HG03159 (cell line): ENCODE data around the gene ANKRD11.
"Not testable (repeated sequence)": the region's sequence is repeated elsewhere in the genome, so short reads cannot be mapped to it uniquely, and the experiment has no call there.

Source experiments
- ATAC-seq: cut with Tn5 transposase; IDR thresholded peaks from one replicate; pipeline ENCODE4 v1.9.1; 2021; ENCODE audit warnings: mild to moderate bottlenecking, moderate library complexity; ENCODE audit not compliant: unreplicated experiment

Gene ANKRD11

DNA sequence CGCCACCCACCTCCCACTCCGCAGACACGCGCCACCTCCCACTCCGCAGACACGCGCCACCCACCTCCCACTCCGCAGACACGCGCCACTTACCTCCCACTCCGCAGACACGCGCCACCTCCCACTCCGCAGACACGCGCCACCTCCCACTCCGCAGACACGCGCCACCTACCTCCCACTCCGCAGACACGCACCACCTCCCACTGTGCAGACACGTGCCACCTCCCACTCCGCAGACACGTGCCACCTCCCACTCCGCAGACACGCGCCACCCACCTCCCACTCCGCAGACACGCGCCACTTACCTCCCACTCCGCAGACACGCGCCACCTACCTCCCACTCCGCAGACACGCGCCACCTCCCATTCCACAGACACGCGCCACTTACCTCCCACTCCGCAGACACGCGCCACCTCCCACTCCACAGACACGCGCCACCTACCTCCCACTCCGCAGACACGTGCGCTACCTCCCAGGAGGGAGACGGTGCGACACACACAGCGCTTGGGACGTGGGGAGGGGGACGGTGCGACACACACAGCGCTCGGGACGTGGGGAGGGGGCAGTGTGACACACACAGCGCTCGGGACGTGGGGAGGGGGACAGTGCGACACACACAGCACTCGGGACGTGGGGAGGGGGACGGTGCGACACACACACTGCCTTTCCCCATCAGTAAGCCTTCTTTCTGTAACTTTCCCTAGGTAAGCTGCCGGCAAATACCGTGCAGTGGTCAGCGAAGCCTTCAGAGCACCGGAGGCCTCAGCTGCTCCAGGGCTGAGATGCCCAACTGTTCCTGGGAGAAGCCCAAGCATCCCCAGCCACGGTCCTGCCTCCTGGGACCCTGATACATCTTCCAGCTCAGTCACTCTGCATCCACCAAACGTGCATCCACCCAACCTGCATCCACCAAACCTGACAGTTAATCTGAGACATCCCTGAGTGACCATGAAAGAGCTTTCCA lies 183.6 kb downstream of the ANKRD11 start:
- ATAC-seq = not testable (repeated sequence)

DNA sequence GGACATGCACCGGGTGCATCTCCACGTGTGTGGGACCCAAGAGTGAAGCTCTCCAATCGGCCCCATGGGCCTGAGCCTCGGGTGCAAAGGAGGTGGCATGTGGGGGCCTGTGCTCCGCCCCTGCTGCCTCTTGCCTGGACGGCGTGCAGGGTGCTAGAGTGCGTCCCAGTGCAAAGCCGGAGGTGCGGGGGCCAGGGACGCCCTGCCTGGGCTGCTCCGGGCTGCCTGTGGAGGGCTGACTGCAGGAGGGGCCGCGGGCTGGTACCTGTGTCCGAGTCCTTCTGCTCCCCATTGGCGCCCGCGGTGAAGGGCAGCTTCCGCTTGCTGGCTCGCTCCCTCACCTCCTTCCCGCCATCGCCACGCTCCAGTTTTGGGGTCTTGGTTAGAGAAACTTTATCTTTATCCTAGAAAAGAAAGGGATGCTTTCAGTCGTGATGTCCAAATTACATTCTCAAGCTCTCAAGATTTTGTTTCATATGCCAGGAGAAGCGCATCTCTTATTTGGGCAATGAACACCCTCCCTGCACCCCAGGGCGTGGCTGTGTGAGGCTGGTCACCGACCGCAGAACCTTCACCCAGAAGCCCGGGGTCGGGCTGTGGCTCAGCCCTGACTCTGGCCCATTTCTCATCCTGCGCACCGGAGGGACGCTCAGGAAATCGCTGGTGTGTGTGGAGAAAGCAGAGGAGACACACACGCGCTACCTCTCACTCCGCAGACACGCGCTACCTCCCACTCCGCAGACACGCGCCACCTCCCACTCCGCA lies 185.2 kb downstream of the ANKRD11 start:
- no peak for ATAC-seq

DNA sequence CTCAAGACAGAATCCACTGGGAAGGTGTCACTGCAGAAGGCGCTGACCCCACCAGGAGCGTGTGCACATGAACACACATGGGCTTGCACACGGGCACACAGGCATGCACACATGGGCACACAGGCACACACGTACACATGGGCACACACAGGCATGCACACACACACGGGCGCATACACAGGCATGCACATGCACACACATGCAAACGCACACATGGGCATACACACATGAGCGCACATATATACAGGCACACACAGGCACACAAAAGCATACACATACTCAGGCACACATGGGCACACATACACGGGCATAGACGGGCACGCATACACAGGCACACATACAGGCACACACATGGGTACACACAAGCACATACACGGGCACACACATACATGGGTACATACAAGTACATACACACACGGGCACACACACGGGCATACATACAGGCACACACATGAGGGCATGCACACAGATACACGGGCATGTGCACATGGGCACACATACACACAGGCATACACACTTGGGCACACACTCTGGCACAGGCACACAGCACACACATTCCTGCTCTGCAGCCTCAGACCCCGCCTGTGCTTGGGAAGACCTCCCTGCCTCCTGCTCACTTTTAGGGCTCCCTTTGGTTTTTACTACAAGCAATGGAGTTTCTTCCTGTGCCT lies 186.0 kb downstream of the ANKRD11 start:
- no peak for ATAC-seq

DNA sequence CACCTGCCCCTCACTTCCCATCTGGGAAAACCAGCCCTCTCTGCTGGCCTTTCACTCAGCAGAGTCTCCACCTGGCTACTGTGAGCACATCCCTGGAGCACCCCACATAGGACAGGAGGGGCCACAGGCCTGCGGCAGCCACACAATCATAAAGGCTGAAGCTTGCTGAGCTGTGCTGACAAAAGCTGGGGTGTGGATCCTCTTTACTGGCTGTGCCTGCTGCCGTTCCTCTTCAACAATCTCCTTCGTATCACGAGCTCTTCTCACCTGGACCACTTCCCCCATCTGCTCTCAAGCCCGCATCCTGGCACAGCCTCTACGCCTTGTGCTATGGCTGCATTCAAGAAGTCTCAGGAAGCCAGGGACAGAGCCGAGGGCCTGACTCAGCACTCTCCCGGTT lies 186.7 kb downstream of the ANKRD11 start:
- ATAC-seq = no peak

DNA sequence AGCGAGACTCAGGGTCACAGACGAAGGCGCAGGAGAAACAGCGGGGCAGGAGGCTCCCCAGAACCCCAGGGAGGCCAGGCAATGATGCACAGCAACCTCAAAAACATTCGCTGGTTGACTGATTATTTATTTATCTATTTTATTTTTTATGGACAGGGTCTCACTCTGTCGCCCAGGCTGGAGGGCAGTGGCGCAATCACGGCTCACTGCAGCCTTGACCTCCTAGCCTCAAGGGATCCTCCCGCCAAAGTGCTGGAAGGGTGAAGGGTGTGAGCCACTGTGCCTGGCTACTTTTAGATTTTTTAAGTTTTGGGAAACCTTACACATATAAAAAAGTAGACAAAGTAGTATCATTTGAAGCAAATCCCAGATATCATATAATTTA lies 189.4 kb downstream of the ANKRD11 start:
- ATAC-seq = no peak

DNA sequence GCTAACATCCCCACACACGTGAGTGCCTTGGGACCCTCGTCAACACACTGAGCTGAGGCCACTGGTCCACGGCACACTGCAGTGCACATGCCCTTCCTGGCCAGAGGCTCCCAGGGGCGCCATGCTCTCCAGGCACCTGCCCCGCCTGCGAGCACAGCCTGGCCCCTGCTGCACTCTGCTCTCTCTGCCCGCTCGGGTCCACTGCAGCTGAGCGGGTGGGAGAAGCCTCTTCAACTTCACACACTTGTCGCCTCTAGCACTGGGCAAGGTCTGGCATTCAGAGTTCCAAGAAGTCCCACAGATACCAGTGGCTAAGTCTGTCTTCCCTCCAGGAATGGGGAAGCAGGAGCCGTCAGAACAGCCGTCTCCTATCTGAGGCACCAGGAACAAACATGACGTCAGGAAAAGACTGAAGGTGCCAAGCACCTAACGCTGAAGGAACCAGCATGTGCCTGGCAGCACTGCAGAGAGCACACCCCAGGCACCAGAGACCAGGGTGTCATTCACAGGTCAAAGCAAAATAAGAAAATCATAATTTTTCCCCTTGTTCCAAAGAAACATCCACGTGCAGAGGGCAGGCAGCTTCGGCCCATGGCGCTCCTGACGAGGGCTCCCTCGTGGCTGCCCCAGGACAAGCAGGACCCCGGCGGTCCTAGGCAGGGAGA lies 189.9 kb downstream of the ANKRD11 start:
- ATAC-seq = no peak

DNA sequence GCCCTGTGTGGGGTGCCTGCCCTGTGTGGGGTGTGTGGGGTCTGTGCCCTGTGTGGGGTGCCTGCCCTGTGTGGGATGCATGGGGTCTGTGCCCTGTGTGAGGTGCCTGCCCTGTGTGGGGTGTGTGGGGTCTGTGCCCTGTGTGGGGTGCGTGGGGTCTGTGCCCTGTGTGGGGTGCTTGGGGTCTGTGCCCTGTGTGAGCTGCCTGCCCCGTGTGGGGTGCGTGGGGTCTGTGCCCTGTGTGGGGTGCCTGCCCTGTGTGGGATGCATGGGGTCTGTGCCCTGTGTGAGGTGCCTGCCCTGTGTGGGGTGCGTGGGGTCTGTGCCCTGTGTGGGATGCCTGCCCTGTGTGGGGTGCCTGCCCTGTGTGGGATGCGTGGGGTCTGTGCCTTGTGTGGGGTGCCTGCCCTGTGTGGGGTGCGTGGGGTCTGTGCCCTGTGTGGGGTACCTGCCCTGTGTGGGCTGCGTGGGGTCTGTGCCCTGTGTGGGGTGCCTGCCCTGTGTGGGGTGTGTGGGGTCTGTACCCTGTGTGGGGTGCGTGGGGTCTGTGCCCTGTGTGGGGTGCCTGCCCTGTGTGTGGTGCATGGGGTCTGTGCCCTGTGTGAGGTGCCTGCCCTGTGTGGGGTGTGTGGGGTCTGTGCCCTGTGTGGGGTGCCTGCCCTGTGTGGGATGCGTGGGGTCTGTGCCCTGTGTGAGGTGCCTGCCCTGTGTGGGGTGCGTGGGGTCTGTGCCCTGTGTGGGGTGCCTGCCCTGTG lies 190.8 kb downstream of the ANKRD11 start:
- ATAC-seq = not testable (repeated sequence)

DNA sequence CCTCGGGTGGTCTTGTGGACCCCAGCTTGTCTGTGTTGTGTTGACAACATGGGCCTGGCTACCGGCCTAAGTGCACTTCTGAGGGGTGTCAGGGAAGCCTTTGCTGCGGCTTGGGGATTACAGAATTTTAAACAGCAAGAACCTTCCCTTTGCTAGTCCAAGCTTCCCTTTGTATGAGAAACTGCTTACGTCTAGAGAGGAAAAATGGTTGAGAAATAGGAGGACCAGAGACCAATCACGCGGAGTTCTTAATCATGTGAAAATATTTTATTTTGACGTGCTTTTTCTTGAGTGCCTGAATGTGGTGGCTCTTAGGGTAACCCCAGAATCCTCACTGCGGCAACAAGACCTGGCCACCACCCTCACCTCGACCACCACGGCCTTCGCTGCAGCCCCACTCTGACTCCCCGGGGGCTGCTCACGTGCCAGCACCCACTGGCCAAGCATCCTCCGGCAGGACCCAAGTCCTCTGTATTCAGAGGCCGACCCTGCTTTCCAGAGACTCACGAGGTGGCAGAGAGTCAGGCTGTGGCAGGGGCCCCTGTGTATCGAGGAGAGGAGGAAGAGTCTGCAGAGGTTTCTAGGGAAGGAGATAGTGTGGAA lies 191.6 kb downstream of the ANKRD11 start:
- ATAC-seq = no peak

DNA sequence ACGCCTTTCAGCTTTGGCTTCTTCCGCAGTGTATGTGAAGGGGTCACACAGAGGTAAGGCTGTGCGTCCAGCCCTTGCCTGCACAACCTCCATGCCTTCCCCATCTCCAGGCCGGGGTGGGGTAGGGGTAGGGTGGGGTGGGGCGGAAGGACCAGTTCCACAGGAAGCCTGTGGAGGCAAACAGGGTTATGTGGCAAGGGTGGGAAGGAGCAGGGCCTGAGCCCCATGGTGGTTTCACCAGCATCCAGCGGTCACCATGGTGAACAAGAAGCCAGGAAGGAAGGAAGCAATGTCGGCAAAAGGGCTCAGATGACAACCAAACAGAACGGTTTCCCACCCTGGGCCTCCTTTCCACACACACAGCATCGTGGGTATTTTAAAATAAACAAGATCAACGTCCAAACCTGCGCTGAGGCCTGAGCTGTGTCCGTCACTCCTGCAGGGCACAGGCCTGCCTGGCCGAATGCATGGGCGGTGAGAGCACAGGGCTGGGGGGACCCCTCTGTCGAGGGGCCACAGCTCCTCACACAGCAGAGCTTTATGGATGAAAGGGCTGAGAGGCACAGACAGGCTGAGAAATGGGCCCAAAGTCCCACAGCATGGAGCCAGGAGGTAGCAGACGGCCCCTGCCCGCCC lies 192.3 kb downstream of the ANKRD11 start:
- ATAC-seq = no peak

DNA sequence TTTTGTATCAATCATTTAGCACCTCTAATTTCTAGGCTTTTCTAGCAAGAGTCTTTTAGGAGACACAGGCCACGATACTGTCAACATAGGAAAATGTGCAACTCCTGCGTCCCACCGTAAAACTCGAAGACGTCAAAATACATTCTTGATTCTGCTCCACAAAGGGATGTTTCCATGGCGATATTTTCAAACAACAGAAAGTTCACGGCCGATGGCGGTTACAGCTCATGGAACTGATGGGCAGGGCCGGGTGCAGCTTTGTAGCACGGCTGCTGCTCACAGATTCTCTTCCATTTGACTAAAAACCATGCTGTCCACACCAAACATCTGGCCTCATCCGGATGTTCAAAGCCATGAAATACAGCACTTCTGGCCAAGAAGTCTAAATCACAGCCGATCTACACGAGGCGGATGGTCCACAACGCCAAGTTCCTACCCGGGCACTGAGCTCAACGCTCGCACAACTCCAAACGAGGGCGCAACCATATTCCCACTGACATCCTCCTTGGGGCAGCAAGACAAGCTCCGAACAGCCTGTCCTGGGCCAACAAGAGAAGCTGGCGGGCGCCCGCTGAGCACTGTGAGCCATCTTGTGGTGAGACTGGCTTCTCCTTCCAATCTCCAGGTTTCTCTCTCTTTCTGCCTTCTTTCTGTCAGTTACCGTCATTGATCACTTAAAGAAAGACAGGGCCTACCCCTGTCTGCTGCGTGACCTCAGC lies 193.0 kb downstream of the ANKRD11 start:
- ATAC-seq = no peak

DNA sequence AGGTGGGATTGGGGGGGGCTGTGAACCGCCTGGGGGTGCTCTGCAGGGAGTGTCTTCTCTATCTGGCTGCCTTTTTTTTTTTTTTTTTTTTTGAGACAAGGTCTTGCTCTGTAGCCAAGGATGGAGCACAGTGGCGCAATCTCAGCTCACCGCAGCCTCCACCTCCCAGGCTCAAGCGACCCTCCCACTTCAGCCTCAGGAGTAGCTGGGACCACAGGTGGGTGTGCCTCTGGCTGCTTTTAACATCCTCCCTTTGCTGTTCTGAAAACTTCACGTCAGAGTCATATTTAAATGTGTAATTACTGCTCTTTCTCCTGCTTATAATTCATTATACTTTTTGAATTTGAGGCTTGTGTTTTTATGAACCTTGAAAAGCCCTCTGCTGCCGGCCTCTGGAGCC lies 194.4 kb downstream of the ANKRD11 start:
- ATAC-seq = no peak

DNA sequence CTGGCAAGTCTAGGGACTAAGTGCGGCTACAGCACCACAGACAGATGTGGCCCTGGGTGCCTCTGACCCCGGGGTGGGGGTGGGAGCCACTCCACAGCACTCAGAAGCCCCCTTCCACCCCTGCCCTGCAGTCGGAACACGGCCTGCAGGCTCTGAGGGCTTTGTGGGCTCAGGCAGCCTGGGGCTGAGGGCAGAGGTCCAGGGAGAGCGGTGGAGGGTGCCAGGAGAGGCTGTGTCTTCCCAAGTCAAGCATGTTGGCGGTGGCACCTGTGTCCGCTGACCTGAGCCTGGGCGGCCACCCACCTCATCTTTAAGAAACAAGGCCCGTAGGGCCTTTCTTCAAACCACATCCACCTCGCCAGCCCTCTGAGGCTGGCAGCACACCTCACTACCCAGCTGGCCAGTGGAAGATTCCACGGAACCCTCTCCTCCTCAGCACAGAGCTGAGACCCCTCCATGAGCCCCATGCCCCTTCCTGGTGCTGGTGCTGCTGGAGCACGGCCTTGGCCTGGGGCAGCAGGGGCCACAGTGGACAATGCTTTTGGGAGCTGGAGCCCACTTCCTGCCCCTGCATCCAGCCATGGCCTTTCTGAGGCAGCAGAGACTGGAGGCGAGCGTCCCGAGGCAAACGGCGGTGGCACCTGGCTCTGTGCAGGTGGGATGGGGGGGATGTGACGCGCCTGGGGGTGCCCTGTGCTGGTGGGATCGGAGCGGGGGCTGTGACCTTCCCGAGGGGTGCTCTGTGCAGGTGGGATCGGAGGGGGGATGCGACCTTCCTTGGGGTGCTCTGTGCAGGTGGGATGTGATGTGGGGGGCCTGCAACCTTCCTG lies 195.1 kb downstream of the ANKRD11 start:
- ATAC-seq = no peak

DNA sequence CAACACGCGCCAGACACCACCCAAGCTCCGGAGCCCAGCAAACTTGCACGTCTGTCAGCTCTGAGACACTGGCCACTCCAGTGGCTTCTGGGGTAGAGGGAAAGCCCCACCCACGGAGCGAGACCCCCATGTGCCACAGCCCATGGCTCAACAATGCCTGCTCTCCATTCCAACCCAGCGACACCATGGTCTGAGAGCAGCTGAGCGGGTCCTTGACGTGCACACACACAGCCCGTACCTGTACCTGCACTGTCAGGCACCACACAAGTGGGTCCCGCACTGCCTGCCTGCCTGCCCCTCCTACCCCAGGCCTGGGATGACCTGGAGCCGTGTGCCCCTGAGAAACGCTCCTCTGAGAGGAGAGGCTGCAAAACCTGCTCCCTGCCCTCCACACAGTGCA lies 195.9 kb downstream of the ANKRD11 start:
- no peak for ATAC-seq

DNA sequence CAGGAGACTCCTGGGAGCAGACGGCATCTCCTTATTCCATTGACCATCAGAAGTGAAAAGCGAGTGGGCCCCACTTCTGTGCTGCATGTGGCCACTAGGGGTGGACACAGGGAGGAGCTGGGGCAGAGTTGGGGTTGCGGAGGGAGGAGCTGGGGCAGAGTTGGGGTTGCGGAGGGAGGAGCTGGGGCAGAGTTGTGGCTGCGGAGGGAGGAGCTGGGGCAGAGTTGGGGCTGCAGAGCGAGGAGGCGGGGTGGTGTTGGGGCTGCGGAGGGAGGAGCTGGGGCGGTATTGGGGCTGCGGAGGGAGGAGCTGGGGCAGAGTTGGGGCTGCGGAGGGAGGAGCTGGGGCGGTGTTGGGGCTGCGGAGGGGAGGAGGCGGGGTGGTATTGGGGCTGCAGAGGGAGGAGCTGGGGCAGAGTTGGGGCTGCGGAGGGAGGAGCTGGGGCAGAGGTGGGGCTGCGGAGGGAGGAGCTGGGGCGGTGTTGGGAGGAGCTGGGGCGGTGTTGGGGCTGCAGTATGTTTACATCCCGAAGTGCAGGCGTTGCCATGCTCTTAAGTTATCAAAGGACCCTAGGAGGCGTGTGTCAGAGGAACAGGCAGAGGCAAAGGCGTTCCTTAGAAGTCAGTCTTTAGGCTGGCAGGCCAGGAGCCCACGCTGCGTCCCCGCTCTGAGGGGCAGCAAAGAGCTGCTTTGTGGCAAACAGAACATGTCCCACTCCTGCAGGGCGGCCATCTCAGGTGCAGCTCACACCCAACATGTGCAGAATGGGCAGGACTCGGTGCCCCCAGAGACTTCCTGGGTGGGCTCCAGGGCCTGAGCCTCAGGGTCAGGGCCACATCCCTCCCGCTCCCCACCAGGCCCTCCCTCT lies 196.9 kb downstream of the ANKRD11 start:
- no peak for ATAC-seq

DNA sequence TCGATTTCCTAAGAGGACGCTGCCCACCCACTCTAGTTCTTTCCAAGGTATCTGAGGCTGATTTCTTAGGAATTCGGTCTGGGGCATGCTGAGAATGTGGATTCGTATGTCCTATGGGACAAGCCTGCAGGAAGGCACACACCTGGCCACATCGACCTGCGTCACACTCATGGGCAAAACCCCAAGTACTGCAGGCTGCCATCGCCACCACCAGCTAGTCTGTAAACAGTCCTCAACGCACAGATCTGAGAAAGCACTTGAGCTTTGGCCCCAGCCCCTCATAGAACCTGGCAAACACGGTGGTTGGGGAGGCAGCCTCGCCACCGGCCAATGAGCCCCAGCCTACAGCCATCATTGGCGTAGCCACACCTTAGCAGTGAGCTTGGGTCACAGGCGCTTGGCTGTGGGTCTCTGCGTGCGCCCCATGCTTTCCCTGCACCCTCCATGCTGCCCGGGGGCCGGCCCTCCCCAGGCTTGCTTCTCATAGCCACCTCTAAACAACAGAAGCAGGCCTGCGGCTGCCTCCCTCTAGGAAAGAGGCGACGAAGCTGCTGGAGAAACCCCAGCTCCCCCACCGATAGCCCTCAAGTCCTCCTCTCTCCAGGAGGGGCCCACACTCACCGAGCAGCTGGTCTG lies 197.8 kb downstream of the ANKRD11 start:
- no peak for ATAC-seq

DNA sequence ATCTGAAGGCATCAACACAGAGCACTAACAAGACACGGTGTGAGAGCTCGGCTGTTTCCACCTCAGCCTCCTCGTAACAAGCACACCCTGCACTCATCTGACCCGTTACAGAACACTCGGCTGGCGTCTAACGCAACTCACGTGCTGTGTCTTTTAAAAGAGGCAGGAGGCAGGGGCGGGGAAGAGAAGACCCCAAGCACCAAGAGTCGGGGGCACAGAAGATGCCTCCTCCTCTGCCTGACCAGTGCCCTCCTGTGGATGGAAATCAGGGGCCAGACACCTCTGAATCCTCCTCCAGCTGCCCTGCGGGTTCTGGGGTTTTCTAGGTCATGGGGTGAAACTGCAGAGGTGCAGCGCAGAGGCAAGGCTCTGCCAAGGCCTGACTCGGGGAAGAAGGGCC lies 198.6 kb downstream of the ANKRD11 start:
- no peak for ATAC-seq
